ENCODE results near the gene AP2A2. TPM values are rescaled to one million over a fixed set of nuclear protein-coding genes. Genes with fewer than 3 reads are reported as not detected.

Gene AP2A2
- total and polyA plus RNA-seq, 8 donors = 15.0 to 350 (median 39.9) TPM

GRCh38 chr11:1040428-1041148, 114.9 kb downstream of the AP2A2 start:
- Histone ChIP-seq H3K36me3 (no peaks in the 10 kb centered on the region), H3K27me3 (peaks cover 4 to 74% (median 31%) of the 10 kb centered on the region in 3 donors), H3K9me3 (no peaks in the 10 kb centered on the region), H3K4me3 (no peak overlapping the region), H3K4me1 (peaks cover 8 to 52% (median 45%) of the 10 kb centered on the region in 4 donors), H3K27ac (peak overlapping the region in 3 of 5 donors; percentile 1 to 65 (median 11))
- TF ChIP-seq POLR2AphosphoS5 (IDR thresholded peaks at IDR 0.05) (no peak), POLR2A (IDR thresholded peaks at IDR 0.05) (no peak), CTCF (IDR thresholded peaks at IDR 0.05) (no peak), EP300 (IDR thresholded peaks at IDR 0.05) (no peak)
- WGBS, 5 donors = 32 to 63% (median 55%) methylated on average over 8 to 16 of the region's 16 CpGs
- intact Hi-C loops (cut with DNase I; ENCODE audit: low total_unique reads) = no loop called here
- DNase-seq = peak in 1 of 2 donors; percentile 55

GRCh38 chr11:1041149-1041467, 115.4 kb downstream of the AP2A2 start:
- Histone ChIP-seq H3K4me3 (no peak overlapping the region), H3K9me3 (no peaks in the 10 kb centered on the region), H3K27me3 (peaks cover 4 to 69% (median 26%) of the 10 kb centered on the region in 3 donors), H3K4me1 (peaks cover 8 to 47% (median 41%) of the 10 kb centered on the region in 4 donors), H3K27ac (peak overlapping the region in 3 of 5 donors; percentile 1 to 65 (median 23)), H3K36me3 (no peaks in the 10 kb centered on the region)
- TF ChIP-seq POLR2A (IDR thresholded peaks at IDR 0.05) (no peak), EP300 (IDR thresholded peaks at IDR 0.05) (no peak), CTCF (IDR thresholded peaks at IDR 0.05) (no peak), POLR2AphosphoS5 (IDR thresholded peaks at IDR 0.05) (no peak)
- WGBS, 5 donors = 52 to 81% (median 65%) methylated on average over 5 to 8 of the region's 8 CpGs; no CpG with 5 or more reads in 1 of the 5 donors
- intact Hi-C loops (cut with DNase I; ENCODE audit: low total_unique reads) = no loop called here
- no peak for DNase-seq

GRCh38 chr11:1041471-1041870, 115.8 kb downstream of the AP2A2 start:
- H3K4me3 ChIP-seq = no peak overlapping the region
- no peaks in the 10 kb centered on the region for H3K36me3 ChIP-seq
- no peak for TF ChIP-seq POLR2AphosphoS5 (IDR thresholded peaks at IDR 0.05)
- TF ChIP-seq POLR2A (IDR thresholded peaks at IDR 0.05) = no peak
- no peak for TF ChIP-seq CTCF (IDR thresholded peaks at IDR 0.05)
- TF ChIP-seq EP300 (IDR thresholded peaks at IDR 0.05) = no peak
- H3K4me1 ChIP-seq = peaks cover 8 to 43% (median 37%) of the 10 kb centered on the region in 4 donors
- H3K27ac ChIP-seq = peak overlapping the region in 2 of 5 donors; percentile 23 to 65
- WGBS, 5 donors = 38 to 48% (median 46%) methylated on average over 6 to 9 of the region's 9 CpGs; no CpG with 5 or more reads in 1 of the 5 donors
- DNase-seq = no peak
- H3K9me3 ChIP-seq = no peaks in the 10 kb centered on the region
- intact Hi-C loops (cut with DNase I; ENCODE audit: low total_unique reads) = no loop called here
- peaks cover 4 to 65% (median 23%) of the 10 kb centered on the region in 3 donors for H3K27me3 ChIP-seq

GRCh38 chr11:1041936-1042608, 116.4 kb downstream of the AP2A2 start:
- Histone ChIP-seq H3K9me3 (no peaks in the 10 kb centered on the region), H3K4me1 (peaks cover 8 to 37% (median 31%) of the 10 kb centered on the region in 4 donors), H3K4me3 (no peak overlapping the region), H3K27me3 (peaks cover 4 to 59% (median 17%) of the 10 kb centered on the region in 3 donors), H3K27ac (peak overlapping the region in 2 of 5 donors; percentile 11 to 65), H3K36me3 (no peaks in the 10 kb centered on the region)
- WGBS, 5 donors = 28 to 40% (median 31%) methylated on average over 16 to 18 of the region's 18 CpGs
- no peak for TF ChIP-seq EP300 (IDR thresholded peaks at IDR 0.05)
- TF ChIP-seq CTCF (IDR thresholded peaks at IDR 0.05) = peak in 1 of 7 experiments; percentile 9
- TF ChIP-seq POLR2AphosphoS5 (IDR thresholded peaks at IDR 0.05) = no peak
- TF ChIP-seq POLR2A (IDR thresholded peaks at IDR 0.05) = no peak
- intact Hi-C loops (cut with DNase I; ENCODE audit: low total_unique reads) = no loop called here
- peak; percentile 68 to 84 for DNase-seq

Measured in stomach (tissue), 9 donors.